COLO829 (cell line): ENCODE measurements around the gene SLC35F2.
"Not testable (repeated sequence)": the region's sequence is repeated elsewhere in the genome, so short reads cannot be mapped to it uniquely, and the experiment has no call there.

Experiments
- DNase-seq: peaks from one replicate; pipeline ENCODE4 v3.0.0; 2012; ENCODE audit warnings: low spot score

SLC35F2 gene

DNA sequence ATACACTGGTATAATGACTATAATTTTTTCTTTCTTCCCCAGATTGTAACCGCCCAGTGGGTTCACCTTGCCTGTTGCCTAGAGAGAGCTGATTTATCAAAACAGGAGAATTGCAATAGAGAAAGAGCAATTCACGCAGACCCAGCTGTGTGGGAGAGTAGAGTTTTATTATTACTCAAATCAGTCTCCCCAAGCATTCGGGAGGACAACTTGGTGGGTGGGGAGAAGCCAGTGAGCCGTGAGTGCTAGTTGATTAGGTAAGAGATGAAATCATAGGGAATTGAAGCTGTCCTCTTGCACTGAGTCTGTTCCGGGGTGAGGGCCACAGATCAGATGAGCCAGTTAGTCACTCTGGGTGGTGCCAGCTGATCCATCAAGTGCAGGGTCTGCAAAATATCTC is 73.2 kb downstream of the SLC35F2 start:
- no peak for DNase-seq

GRCh38 chr11:107783121-107783520 is 75.5 kb downstream of the SLC35F2 start:
- no peak for DNase-seq

DNA sequence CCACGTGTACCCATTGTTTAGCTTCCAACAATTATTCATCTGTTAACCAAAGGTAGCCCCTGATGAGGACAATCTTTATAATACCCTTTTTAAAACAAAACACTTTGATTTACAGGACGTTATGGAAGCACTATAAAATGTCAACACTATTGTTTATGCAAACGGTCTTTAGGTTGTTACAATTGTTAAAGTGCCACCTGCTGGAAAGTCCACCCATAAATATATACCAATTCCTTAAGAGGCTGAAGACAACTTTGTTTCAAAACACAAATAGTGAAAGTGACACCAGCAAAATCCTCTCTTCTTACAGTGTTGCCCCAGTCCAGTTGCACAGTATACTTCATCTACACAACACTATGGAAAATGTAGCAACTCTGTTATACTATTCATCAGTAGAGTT is 77.8 kb downstream of the SLC35F2 start:
- DNase-seq = no peak

GRCh38 chr11:107780136-107780535 is 78.5 kb downstream of the SLC35F2 start:
- DNase-seq = no peak

DNA sequence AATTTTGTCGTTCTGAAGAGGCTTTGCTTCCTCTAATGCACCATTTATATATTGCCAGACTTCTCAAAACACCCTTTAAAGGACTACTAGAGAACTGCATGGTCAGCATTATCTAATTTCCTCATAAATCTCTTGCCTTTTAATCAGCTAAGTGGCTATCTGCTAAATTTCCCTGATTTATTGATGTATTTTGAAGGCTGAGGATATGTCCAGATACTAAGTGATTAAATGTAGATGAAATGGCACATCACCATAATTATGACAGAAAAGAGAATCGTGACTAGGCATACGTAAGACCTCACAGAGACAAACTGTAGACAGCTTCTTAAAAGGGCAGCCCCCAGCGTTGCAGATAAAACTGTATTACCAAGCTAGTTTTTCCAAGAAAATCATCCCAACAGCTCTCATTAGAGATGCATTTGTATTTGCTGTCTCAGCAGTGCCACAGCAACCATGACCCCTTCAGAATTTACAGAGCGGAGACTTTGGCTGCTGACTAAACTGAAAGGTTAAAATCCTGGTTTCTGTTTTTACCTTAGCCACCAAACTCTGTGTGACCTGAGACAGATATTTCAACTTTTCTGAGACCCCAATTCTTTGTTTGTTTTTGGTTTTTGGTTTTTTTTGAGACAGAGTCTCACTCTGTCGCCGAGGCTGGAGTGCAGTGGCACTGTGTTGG is 79.6 kb downstream of the SLC35F2 start:
- DNase-seq = no peak

- no peak for DNase-seq
These were observed 81.5 kb downstream of the SLC35F2 start for GRCh38 chr11:107777110-107777509.

DNA sequence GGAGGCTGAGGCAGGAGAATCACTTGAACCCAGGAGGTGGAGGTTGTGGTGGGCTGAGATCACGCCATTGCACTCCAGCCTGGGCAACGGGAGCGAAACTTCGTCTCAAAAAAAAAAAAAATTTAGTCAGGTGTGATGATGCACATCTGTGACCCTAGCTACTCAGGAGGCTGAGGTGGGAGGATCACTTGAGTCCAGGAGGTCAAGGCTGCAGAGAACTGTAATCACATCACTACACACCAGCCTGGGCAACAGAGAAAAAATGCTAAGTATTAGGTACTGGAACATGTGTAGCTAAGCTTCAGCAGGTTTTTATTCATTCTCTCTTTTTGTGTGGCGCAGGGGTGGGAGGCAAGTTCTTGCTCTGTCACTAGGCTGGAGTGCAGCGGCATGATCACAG is 82.5 kb downstream of the SLC35F2 start:
- DNase-seq = no peak

GRCh38 chr11:107770551-107770951 is 88.0 kb downstream of the SLC35F2 start:
- no peak for DNase-seq

GRCh38 chr11:107769189-107769588 is 89.4 kb downstream of the SLC35F2 start:
- no peak for DNase-seq

- DNase-seq = not testable (repeated sequence)
These were observed 99.8 kb downstream of the SLC35F2 start for GRCh38 chr11:107758719-107759355.

GRCh38 chr11:107757661-107758060 is 100.9 kb downstream of the SLC35F2 start:
- no peak for DNase-seq

DNA sequence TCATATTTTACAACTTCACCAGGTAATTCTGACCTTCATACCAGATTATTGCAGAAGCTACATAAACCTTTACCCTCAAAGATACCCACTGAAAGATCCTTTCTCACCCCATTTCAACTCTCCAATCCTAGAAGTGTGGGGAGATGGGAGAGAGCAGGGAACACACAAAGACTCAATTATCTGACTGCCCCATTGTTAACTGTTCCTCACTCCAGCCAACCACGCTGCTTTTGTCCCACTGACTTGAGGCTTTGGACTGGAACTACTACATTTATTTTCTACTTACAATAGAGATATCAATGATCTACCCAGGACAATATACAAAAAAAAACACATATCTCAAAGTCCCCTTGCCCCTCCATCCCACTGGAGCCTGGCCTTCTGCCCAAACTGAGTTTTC is 102.0 kb downstream of the SLC35F2 start:
- no peak for DNase-seq

GRCh38 chr11:107752949-107753822 is 105.4 kb downstream of the SLC35F2 start:
- DNase-seq = no peak

DNA sequence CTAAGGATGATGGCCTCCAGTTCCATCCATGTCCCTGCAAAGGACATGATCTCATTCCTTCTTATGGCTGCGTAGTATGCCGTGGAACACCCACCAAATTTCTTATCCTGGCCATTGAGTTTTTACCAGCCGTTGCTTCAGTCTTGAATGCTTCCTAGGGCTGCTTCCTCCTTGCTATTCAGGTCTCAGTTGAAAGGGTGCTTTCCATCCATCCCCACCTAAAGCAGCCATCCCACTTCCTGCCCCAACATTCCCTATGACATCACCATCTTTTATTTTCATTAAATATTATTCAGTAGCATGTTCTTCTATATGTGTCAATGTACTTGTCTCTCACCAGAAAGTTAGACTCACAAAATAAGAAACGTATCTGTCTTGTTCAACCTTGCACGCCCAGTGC is 106.1 kb downstream of the SLC35F2 start:
- no peak for DNase-seq

DNA sequence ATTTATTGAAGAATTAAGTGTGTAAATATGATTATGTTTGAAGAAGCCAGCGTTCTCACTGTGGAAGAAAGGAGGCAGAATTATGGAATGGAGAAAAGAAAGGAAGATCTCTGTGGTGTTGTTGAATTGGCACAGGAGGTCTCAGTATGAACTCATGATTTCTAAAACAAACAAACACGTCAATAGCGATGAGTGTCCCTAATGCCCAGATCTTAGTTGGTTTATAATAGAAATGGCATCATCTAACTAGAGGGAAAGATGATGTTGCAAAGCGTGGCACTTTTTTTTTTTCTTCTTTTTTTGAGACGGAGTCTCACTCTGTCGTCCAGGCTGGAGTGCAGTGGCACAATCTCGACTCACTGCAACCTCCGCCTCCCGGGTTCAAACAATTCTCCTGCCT is 107.5 kb downstream of the SLC35F2 start:
- DNase-seq = no peak

- DNase-seq = no peak
These were observed 108.3 kb downstream of the SLC35F2 start for GRCh38 chr11:107750313-107750712.

GRCh38 chr11:107747622-107748021 is 111.0 kb downstream of the SLC35F2 start:
- no peak for DNase-seq

- no peak for DNase-seq
These were observed 113.9 kb downstream of the SLC35F2 start for GRCh38 chr11:107744736-107745135.

- DNase-seq = no peak
These were observed 115.4 kb downstream of the SLC35F2 start for GRCh38 chr11:107743191-107743590.

DNA sequence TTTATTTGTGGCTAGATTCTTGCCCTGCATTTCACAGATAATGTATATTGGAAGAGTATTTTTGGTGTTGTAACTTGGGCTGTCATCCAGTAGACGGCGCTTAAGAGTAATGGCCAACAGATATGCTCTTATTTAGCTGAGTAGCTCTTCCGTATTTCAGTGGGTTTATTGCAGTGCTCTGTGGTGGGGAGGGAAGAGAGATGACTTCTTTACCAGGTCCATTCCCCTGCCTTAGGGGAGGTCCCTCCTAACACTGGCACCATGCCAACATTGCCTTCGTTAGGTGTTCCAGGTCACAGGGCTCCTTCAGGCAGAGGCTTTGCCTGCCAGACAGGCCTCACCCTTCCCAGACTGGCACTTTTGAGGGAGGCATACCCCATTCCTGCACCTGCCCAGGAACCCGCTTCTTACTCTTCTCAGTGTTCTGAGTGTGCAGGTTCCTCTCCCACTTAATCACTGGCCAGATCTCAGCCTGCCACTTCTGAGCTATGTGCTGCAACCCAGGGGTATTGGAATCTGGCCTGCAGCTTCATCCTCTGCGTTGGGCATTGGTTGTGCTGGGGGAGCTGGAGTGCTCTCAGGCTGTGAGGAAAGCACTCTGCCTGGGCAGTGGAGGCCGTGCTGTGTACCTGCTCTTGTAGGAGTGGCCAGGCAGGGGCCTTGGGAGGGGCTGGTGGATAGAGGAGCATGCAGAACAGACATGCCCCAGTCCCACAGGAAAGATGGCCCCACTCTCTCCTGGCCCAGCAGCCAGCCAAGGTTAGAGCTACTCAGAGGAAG is 117.4 kb downstream of the SLC35F2 start:
- peak; percentile 17 for DNase-seq
